SH-SY5Y (cell line): ENCODE results near the gene MALT1.

Experiments
- GATA2 ChIP-seq: IDR thresholded peaks from 2 replicates; pipeline ENCODE4 v1.6.1; 2011; ENCODE audit warnings: mild to moderate bottlenecking, low read depth, low read length
- GATA3 ChIP-seq: IDR thresholded peaks from 2 replicates; pipeline ENCODE4 v1.6.1; 2011; ENCODE audit warnings: low read depth, mild to moderate bottlenecking, low read length, moderate library complexity

GRCh38 chr18:58781627-58782194 lies 110.4 kb downstream of the MALT1 start:
- TF ChIP-seq GATA2 (no peak), GATA3 (no peak)
